PC-3 (cell line): ENCODE measurements around the gene SLC12A8.
A peak's percentile ranks its signal among the peaks of the same experiment; 100 is the strongest.

Source experiments
- CTCF ChIP-seq: fragments of 300-600 bp; sonication (generic); conservative IDR thresholded peaks from 2 replicates; pipeline ENCODE4 v1.5.1; 2017; ENCODE audit warnings: antibody characterized with exemption, low read depth, mild to moderate bottlenecking, low read length
- EZH2 ChIP-seq: fragments of 300-600 bp; sonication (generic); IDR thresholded peaks from one replicate; pipeline ENCODE4 v1.6.1; 2017; ENCODE audit warnings: antibody characterized with exemption, mild to moderate bottlenecking, low read length; ENCODE audit not compliant: unreplicated experiment

GRCh38 chr3:125163739-125164601, 48.6 kb downstream of the SLC12A8 start:
- TF ChIP-seq CTCF (0 out of 2 replicates have a peak, but pooled peaks have one; percentile 12), EZH2 (no peak)
